SIG-M5 treated with dmso at 0.1 percent for 504 hours (cell line): Measurements from ENCODE around the gene PNLIPRP3.

Experiments used
- DNase-seq: peaks from one replicate; lab custom pipeline; 2025; ENCODE audit not compliant: unreplicated experiment; lab: John Stamatoyannopoulos, UW

The PNLIPRP3 gene

DNA sequence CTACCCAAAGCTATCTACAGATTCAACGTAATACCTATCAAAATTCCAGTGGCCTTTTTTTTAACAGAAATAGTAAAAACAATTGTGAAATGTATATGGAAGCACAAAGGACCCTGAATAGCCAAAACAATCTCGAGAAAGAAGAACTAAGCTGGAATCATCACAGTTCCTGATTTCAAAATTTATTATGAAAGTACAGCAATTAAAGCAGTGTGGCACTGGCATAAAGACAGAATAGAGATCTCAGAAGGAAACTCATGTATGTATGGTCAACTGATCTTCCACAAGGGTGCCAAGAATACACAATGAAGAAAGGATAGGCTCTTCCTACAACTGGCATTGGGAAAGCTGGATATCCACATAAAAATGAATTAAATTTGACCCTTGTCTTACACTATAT, 23.2 kb downstream of the PNLIPRP3 start:
- DNase-seq, result no peak

DNA sequence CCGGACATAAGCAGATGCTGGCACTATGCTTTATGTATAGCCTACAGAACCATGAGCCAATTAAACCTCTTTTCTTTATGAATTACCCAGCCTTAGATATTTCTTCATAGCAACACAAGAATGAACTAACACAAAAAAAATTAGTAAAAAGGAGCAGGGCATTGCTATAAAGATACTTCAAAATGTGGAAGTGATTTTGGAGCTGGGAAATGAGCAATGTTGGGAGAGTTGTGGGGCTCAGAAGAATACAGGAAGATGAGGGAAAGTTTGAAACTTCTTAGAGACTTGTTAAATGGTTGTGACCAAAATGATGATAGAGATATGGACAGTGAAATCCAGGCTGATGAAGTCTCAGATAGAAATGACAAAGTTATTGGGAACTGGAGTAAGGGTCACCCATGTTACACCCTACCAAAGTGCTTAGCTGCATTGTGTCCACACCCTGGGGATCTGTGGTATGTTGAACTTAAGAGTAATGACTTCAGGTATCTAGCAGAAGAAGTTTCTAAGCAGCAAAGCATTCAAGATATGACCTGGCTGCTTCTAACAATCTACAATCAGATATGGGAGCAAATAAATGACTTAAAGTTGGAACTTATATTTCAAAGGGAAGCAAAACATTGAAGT, 24.2 kb downstream of the PNLIPRP3 start:
- DNase-seq, result no peak

DNA sequence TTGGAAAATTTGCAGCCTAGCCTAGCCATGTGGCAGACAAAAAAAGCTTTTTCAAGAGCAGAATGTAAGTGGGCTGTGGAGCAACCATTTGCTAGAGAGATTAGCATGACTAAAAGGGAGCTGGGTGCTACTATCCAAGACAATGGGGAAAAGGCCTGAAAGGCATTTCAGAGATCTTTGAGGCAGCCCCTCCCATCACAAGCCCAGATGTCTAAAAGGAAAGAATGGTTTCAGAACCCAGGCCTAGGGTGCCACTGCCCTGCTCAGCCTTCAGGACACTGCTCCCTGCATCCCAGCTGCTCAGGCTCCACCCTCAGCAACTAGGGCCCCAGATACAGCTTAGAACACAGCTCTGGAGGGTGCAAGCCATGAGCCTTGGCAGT, 24.7 kb downstream of the PNLIPRP3 start:
- no peak for DNase-seq

DNA sequence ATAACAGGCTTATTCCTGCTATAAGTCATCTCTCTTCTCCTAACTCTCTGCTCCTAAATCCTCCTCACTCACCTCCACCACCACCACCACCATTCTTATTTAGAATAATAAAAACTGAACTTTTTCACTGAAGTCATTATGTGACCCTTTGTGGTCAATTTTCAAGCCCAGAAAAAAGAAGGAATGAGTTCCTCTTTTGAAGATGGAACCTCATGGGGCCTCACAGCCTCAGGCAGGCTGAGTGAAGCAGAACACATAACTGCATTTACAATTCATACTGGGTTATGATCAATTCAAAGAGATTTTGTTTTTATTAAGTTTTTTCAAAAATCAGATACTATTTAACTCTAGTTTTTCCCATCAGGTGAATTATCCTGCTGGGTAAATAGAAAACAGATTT, 29.8 kb downstream of the PNLIPRP3 start:
- no peak for DNase-seq

DNA sequence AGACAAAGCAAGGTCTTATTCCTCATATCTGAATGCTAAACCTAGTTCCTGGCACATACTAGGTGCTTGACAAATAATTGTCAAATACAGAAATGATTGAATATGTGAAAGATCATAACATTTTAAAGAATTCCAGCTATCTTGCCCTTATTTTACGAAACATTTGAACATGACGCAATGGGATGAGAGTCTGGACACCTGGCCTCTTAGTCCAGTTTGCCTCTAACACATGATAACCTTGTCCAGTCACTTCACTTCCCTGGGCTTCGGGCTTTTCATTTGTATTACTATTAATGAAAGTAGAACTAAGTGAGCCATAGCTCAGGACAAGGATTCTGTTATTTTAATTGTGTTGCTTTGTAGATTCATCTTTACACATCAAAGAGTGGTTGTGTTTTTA, 32.6 kb downstream of the PNLIPRP3 start:
- no peak for DNase-seq

DNA sequence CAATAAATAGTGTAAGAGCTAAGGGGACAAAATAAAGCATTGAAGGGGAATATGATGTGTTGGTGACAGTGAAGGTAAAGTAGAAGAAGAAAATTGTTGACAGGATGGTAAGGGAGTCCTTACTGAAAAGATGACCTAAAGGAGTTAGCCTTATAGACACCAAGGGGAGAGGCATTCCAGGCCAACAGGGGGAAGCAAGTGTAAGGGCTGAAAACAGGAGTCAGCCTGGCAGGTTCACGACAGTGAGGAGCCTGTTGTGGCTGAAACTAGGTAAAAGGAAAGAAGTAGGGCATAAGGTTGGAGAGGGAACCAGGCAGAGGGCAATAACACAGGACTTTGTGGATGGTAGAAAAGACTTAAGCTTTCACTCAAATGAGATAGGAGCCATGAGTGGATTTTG, 34.0 kb downstream of the PNLIPRP3 start:
- no peak for DNase-seq

DNA sequence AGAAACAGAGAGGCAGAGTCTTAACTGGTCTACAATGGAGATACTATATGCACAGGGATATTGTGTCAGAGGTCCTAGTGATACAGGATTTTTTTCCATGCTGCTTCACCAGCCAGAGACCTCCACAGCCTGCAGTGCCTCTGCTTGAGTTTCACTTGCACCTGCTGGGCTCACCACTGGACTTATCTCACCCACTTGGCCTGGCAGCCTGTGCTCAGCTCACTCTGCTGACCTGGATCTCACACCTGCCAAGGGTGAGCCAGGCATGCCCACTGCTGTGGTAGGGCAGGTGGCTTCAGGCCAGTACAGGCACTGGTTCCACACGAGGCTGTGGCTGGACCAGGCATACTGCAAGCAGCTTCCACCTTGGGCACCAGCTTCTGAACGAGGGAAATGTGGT, 36.6 kb downstream of the PNLIPRP3 start:
- DNase-seq, result no peak

DNA sequence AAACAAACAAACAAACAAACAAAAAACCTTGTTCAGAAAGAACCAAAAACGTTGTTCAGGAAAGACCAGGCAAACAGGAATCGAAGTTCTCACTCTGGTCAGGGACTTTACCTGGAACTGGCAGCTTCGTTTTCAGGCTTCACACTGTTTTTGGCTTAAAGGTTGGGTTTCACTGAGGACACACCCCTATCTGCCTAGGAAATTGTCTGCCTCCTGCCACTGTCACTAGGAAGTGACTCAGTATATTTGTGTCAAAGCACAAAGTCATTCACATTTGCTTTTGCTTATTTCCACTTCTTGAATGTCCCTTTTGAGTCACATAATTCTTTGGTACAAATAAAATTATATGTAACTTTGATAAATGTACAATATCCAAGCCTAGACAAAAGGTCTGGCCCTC, 37.9 kb downstream of the PNLIPRP3 start:
- DNase-seq, result no peak

DNA sequence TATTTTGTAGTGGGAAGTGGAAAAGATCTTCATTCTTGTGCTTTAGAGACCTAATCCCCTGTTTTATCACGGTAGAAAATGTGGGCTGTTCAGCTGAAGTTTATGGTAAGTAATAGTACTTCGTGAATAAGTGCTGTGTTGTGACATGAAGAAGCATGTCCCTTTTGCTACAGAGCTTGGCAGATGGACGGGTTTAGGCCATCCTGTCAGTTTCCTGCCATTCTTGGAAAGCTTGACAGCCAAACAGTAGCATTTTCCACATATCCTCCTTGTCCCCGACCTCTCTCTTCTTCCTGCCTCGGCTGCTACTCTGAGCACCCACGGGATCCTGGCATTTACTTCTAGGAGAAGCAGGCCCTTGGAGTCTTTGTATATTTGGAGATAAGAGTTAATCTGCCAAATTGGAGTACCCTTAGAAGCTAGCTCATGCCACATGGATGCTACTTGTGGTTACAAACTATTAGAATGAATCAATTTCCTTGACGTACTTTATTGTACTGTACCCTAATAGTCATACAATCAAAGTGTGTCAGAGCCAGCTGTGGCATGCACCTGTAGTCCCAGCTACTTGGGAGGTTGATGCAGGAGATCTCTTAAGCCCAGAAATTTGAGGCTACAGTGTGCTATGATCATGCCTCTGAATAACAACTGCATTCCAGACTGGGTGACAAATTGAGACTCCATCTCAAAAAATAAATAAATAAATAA, 39.2 kb downstream of the PNLIPRP3 start:
- DNase-seq, result no peak

DNA sequence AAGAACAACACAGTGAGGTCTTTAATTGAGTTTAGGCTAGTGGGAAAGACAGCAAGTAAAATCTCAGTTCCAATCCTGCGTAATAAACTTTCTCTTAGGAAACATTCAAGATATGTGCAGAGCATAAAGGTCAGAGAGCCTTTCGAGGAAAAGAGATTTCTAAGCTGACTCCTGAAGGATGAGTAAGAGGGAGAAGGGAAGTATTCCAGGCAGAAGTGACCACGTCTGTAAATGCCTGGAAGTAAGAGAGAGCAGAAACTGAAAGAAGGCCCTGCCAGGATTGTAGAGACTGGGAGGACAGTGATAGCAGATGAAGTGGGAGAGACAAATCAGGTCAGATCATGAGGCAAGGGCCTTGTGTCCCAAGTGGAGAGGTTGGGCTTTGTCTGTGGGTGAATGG, 41.8 kb downstream of the PNLIPRP3 start:
- no peak for DNase-seq

DNA sequence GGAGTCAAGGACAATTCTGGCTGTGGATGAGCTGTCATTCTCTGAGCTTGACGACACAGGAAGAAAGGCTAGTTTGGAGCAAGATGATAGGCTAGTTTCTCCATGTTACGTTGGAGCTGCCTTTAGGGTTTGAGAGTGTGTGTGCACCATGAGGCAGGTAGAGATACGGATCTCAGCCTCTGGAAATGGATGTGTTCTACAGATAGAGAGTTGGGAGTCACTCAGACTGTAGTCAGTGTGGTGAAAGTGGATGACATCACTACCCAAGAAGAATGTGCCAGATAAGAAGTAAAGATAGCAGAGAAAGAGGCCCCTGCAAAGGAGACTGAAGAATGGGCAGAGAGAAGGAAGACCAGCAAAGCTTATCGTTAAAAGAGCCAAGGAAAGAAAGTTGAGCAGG, 42.4 kb downstream of the PNLIPRP3 start:
- DNase-seq, result no peak

DNA sequence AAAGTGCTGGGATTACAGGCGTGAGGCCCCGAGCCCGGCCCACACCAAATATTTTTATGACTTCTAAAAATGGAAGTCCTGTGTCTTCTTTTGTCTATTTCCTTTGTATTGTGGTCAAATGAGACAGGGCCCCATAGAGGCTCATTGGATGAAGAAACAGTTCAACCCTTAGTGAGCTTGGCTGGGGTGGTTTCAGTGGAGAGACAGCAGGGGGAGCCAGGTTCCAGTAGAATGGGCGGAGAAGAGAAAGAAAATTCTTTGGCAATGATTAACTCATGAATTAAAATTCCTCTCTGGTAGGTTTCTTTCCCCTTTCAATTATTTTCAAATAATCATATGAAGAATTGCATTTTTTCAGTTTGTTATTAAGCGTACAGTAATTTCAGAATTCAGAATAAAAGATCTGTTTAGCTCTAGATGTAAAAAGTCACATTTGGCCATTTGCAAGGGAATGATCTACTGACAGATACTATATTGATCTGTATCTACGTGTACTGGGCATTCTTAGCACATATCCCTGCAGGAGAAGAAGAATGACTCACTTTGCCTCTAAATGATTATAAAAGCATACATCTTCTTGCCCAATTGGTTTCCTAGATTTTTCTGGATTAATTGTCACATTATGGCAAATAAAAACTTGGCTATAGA, 43.2 kb downstream of the PNLIPRP3 start:
- DNase-seq, result no peak

DNA sequence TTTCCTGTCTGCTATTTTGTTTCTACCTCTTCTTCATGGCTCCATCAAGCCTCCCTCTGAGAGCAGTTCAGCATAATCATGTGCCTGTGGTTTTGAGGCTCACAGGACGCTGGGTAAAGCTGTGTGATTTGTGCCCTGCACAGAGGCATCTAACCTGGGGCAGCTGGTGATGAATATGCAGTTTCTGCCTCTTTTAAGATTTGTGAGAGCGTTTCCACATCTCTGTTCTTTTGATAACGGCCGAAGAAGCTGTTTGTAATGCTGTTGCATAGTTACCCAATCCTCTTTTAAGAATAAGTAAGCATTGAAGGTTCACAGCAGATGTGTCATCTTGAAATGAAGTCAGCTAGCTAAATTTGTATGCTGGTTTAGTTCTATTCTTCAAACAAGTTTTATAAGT, 45.2 kb downstream of the PNLIPRP3 start:
- no peak for DNase-seq

DNA sequence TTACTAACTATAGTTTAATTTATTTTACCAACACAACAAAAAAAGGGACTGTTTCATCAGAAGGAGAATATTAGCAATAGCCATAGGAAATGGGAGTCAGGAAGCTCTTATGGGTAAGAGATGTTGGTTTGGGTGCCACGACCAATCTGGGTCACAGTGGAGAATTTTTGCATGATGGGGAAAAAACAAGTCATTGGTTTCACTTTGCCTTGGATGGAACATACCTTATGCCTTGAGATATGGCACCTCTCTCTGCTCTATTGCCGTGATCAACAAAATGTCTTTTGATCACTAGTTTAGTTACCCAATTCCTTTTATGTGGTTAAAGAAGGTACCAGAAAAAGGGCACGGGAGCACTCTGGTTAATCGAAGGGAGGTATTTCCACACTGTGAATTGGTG, 48.2 kb downstream of the PNLIPRP3 start:
- no peak for DNase-seq

DNA sequence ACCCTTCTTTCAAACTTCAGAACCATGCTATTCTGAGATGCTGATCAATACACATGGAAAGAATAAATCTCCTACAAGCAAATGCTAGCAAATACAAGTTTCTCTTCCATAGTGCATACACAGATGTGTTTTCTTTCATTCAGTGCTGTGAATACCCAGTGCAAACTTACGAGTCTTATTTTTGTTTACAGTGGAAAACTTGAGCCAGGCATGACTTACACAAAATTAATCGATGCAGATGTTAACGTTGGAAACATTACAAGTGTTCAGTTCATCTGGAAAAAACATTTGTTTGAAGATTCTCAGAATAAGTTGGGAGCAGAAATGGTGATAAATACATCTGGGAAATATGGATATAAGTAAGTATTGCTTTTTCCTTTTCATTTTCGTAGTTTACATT, 48.8 kb downstream of the PNLIPRP3 start:
- no peak for DNase-seq

DNA sequence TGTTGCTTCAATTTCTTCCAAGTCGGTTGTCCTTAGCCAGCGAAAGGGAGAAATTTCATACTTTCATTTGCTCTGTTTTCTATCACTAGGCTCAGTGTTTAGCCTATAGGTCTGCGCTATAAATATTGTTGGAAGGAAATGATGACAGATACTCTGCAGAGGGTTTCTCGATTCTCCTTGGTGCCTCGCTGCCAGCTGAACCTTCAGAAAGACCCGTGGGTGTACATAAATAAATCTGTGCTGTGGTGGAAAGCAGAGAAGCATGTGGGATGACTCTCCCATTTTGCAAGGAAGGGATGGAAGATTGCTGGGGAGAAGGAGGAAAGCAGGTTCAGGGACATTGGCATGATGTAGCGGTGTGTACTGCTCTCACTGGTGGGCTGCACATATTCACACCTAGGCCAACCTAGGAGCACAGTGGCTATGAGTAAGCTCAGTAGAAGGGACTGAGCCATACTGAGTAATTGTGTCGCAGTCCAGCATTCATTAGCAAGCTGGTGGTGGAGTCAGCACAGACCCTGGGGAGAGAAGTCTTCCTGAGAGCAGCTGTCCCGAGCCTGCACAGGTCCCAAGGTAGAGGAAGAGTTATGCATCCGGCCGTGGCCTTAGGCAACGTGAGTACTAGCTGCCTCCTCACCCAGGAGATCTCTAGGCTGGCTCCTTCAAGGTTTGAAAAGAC, 50.5 kb downstream of the PNLIPRP3 start:
- no peak for DNase-seq

DNA sequence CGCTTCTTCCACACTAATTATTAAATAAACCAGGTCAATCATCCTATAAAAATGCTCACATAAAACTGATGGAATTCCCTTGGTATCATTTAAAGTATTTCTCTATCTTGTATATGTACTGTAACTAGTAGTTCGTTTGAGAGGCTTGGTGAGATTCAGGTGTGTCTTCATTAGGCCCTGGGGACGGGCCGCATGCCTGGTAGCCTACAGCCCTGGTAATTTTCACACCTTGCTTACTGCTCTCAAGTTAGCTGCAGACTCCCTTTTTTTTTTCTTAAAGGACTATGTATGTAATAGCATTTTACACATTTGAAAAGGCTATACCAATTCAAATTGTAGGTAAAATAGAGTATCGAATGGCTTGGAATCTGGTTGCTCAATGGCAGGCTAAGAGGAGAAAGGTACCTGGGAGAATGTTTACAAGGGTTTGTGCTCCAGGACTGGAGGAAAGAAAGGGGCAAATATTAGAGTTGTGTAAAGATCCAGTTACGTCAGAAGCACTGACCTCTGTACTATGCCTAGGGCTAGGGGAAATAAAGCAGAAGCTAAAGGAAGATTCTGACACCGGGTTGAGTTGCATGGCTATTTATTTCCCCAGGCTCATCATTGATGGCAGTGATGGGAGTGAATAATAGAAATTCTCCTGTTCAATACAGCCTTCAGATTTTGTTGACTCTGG, 59.3 kb downstream of the PNLIPRP3 start:
- no peak for DNase-seq

DNA sequence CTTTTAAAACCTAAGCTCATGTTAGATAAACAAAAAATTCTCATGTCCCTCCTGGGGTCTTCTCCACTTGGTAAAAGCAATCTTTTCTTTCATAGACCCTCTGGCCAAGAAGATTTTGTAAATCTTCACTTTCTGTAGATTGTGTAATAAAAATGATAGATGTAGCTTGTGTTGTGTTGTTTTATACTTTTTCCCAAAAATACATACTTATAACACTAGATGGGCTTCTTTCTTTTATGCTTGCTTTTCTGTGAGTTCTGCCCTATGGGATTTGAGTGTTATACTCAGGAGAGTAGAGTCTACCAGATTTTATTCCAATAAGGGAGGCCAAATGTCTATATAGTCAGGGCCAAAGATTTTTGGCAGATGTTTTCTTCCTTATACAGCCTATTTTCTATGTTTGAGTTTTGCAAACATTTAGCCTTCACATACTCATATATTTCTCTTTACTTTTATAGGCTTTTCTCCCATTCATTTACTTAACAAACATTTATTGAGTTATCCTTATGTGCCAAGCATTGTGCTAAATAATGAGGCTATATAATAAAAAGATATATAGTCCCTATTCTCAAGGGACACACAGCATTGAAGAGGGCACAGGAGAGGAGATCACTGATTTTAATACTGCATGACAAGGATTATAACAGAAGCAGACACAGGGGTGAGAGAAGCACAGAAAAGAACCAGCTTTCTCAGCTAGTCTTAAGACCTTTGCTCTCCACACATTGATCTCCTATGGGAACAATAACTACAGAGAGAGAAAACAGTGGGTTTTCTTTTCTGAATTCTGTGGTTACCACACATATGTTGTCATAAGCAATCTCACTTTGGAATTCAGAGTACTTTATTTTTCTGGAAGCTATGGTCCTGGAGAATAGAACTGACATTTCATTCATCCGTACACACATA, 60.1 kb downstream of the PNLIPRP3 start:
- DNase-seq, result no peak

DNA sequence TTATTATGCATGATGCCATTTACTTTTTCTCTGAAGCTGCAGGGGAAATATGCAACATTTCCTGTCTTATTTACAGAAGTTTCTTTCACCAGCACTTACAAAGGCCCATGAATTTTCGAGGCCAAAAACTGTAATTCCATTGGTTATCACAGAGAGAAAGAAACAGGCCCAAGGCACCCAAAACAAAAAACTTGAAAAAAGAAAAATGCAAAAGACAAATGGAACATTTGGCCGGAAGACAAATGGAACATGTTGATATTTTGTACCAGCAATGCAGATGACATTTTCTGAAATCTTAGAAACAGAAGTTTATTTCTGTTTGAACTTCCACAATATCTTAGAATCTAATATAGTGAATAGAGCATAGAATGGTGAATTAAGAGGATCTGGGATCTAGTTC, 61.8 kb downstream of the PNLIPRP3 start:
- no peak for DNase-seq

DNA sequence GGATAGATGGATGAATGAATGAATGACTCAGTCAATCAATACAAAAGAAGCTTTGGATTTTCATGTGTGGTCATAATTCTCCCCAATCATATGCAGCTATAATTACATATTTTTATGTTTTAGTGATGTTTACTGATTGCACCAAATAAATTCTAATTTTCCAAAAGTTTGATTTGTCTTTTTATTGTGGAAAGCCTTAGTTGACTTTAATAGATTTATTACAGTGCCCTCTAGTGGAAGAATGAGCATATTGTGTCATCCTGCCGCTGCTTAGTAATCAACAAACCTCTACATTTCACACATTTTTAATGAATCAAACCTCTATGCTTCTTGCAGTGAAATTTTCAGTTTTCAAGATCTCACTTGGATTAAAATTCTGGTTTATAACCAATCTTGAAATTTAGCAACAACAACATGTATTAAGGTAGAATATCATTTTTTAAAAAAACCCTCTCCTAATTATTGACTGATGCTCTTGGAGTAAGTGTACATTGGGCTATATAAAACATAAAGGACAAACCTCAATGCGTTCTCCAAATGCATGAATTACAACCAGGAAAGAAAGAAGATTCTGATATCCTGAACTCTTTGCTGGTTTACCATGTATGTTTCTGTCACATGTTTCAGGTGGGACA, 62.5 kb downstream of the PNLIPRP3 start:
- peak; percentile 9 for DNase-seq
